ENCODE results near the gene OPRL1.

Gene OPRL1

DNA sequence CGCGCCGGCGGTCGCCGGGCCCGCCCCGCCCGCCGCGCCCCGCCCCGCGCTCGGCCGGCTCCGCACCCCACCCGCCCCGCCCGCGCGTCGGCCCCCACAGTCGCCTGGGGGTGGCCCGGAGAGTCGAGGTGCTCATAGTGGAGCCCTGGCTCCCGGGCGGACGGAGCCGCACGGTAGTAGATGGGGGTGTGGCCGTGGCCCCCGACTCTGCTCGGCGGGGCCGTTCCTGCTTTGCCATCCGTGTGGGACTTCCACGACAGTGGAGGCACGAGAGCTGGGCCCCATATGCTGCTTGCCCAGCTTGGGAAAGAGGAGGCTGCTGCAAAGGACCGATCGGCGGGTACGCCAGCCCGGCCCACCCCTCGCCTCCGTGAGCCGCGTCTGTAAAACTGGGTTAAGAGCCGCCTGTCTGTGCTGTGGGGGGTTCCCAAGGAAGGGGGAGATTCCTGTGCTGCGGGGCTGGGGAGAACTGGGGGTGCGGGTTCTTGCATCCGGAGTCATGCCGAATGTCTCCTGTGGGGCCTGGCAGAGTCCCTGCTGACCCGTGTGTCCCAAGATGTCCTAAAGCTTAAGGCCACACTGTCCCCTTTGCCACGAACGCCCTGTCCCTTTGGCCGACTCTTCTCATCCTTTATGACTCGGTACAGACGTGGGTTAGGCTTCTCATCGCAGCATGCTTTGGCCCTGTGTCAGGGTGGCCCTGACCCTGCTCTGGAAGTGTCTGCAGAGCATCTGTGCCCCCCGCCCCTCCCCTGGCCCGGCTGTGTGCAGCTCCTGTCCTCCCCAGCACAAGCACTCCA lies at the start of gene OPRL1:
TSS of gene OPRL1 (plus strand) at position 70 of the 800 bp plus-strand sequence. CDS start 12,639 bp downstream, outside the sequence.
- DNase-seq: peak; percentile 44 to 57 (median 45)

DNA sequence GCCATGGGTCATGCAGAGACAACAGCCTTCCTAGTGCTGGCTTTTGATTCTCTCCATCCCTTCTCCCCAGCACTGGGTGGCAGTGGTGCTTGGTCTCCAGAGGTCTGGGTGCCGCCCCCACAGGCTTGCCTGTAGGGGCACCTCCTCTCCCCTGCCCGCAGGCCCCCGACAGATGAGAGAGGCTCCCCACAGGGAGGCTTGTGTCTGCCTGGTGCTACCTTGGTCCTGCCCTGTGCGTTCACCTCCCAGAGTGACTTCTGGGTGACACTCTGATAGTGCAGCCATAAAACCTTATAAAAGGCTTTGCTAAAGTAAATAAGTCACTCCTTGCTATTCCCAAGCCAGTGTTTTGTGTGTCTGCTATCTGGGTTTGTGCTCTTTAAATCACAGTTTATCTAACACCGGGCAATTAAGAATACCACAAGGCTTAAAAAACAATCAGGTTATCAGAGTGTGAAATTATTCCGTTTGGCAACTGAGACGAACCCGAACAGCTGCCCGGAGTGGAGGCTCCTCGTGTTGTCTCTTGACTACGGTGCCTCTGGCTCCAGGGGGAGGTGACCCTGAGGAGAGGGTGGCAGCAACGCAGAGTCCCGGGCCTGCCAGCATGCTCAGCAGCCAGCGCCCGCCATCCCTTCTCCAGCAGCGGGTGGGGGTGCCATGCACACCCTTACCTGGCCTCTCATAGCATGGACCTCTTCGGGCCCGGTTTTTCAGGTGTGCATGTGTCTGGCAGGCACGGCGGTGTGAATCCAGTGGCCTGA lies 49.3 kb upstream of the OPRL1 start:
- no peak for DNase-seq

- no peak for DNase-seq
Measured at GRCh38 chr20:64031822-64032314, 48.0 kb upstream of the OPRL1 start.

DNA sequence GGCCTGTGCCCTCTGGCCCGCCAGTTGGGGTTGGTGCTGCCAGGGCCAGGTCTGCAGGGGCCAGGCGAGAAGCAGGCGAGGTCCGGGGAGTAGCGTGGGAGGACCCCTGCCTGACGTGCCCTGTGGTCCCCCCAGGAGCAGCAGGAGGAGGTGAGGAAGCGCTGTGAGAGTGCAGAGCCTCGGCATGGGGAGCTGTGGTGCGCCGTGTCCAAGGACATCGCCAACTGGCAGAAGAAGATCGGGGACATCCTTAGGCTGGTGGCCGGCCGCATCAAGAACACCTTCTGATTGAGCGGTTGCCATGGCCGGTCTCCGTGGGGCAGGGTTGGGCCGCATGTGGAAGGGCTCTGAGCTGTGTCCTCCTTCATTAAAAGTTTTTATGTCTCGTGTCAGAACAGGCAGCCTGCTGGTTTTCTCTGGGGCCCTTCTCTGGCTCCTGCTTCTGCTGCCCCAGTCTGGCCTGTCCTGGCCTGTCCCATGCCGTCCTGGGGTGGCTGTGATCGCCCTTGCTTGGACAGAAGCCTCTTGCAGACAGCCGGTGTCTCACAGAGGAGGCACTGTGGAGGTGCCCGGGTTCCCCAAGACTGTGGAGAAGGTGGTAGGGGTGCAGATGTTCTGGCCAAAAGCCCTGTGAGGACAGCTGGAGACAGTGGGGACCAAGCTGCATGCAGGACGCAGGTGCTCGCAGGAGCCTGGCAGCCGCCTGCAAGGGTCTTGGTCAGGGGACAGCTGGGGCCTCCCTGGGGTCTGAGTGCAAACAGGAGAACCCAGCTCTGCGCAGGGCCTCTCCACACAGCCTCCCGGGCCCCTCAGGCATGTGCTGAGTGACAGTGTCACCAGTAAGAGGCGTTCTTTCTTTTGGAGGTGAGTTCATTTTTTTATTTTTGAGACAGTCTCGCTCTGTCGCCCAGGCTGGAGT lies 46.9 kb upstream of the OPRL1 start:
- DNase-seq: no peak

GRCh38 chr20:64033981-64034493 lies 45.8 kb upstream of the OPRL1 start:
- DNase-seq: no peak

- no peak for DNase-seq
Measured at GRCh38 chr20:64035066-64035932, 44.6 kb upstream of the OPRL1 start.

DNA sequence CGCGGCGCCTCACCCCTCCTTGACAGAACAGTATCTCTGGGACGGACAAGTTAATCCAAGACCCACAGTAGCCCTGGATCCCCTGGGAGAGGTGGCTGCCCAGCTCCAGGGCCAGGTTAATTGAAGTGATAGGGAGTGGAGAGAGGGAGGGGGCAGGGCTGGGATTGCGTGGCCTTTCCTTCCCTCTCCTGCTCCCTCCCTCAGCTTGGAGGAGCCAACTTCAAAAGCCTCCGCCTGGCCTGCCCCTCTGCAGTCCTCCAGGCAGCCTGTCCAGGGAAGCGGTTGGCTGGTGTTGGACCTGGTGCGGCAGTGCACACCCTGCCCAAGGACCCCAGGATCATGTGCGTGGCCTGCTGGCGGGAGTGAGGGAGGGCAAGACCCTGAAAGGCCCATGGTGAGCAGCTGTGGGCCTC lies 43.9 kb upstream of the OPRL1 start, which contains the start of gene C20orf204:
TSS of gene C20orf204 (plus strand) at position 250 of the 413 bp plus-strand sequence. CDS start at position 392, 142 bp downstream.
- DNase-seq: no peak

DNA sequence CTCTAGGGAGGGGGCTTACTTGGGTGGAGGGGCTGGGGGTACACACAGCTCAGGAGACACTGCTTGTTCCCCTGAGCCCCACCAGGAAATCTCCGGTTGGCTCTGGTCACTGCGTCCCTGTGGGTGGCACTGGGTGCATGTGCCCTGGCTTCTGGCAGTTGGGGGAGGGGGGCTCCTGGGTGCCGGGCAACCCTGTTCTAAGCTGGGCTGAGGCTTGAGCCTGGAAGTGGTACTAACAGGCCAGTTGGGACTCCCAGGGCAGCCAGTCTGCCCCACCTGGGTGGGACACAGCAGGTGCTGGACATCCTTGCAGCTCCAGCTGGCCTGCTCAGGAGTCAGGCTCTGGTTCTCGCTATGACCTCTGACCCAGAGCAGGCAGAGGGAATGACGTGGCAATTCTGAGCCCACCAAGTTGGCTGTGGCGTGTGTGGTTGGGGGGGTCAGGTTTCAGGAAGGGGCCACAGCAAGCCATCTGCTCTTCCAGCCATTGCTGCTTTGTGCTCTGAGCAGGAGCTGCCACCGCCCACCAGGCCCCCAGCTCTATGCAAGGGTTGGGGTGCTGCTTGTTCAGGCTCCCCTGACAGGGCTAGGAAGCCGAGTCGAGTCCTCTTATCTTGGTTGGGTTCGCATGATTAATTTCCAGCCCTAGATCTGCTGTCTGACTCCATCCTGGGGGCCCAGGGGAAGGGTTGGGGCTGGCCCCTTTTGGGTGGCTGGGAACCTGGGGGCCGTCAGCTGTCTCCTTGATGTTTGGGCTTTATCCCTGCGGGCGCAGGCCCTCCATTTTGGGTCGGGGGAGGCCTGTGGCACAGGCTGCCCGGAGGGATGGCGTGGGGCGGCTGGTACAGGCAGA lies 43.3 kb upstream of the OPRL1 start:
- no peak for DNase-seq

- no peak for DNase-seq
Measured at GRCh38 chr20:64037199-64037497, 42.7 kb upstream of the OPRL1 start.

DNA sequence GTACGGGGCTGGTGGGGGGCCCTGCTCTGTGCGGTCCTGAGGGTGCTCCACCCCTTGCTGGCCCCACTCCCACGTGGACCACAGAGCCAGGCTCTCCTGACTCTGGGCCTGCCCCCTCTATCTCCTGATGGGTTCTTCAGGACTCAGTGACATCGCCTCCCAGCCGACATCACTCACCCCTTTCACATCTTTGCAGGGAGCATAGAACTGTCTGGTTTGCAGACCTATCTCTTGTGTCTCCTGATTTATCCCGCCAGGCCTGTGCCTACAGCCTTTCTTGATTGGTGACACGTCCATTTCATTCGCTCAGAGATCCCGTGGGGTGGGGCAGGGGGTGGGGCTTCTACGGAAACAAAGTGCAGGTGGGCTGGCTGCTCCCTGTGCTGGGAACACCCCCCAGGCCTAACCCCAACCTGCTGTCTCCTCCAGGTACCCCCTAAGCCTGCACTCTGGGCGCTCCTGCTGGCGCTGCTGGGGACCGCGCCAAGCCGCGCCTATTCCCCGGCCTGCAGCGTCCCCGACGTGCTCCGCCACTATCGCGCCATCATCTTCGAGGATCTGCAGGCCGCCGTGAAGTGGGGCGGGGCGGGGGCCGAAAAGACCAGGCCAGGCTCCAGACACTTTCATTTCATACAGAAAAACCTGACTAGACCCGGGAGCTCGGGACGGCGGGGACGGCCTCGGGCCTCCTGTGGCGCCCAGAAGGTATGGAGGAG lies 42.2 kb upstream of the OPRL1 start:
- no peak for DNase-seq

- no peak for DNase-seq
Measured at GRCh38 chr20:64038224-64038564, 41.7 kb upstream of the OPRL1 start.

- peak; percentile 73 to 90 (median 80) for DNase-seq
Measured at GRCh38 chr20:64038565-64039292, 41.2 kb upstream of the OPRL1 start.

DNA sequence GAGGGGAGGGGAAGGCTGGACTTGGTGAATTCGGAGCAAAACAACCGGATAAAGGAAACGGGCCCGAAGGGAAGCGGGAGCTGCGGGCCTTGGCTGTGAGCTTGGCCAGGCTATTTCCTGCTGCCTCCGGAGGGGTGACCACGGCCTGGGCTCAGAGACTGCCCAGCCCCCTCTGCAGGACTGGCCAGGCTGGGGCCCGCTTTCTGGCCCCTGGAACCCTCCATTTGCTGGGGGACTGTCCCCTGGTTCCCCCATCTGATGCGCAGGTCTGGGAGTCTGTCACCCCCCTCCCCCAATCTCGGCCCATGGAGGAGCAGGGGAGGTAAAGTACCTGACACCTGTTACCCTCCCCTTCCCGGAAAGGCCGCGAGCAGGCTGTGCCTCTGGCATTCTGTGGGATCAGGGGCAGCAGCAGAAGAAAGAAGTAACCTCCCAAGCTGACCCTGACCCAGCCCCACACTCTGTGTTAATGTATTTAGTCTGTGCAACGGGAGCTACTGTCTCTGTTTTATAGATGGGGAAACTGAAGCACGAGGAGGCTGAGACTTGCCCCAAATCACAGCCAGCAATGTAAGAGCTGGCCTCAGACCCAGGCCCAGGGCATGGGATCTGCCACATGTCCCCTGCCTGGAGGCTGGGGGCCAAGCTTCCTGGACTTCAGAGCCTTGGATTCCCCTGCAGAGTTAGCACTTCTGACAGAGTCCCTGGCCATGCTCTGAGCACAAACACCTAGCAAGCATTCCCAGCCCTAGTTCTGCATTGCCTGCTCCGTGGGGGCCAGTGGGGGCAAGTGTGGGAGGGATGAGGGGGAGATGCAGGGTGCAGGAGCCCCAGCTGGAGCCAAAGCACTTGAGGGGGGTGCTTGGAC lies 40.4 kb upstream of the OPRL1 start:
- DNase-seq: no peak

DNA sequence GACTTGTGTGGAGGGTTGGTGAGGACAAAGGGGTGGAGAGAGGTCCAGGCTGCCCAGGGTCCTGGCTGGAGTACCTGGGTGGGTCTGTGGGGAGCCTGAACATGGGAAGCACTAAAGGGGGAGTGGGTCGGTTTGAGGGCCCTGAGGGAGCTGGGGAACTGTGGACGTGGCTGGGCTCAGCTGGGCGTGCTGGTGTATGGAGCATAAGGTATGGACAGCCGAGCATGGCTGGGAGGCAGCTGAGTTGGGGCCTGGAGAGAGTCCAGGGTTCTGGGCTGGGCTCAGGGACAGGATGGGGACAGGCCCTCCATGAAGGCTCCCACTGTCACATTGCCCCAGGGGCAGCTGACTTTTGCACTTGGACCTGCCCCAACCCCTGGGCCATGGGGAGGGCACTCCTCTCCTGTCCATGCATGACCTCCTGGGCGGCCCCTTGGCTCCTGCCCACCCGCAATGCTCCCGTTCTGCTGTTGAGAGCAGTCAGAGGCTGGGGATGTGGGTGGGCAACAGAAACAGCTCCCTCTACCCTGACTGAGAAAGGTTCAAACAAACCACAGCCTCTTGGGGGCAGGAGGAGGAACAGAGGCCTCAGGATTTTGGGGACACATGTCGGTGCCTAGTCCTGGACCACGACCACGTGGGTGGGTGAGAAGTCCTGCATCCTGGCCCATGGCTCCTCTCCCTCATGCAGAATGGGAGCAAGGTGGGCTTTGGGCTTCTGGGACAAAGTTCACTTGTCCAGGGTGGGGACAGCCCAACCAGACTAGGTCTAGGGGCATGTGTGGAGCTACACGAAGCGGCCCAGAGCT lies 39.4 kb upstream of the OPRL1 start:
- no peak for DNase-seq

- no peak for DNase-seq
Measured at GRCh38 chr20:64041040-64041780, 38.7 kb upstream of the OPRL1 start.

- DNase-seq: no peak
Measured at GRCh38 chr20:64041781-64042053, 38.2 kb upstream of the OPRL1 start.

Measured in suppressor macrophage treated with lipopolysaccharide for 1 hour (primary cell).